Colon (tissue), 2 donors: ENCODE results near the gene ZRANB1.

Source experiments
- FAIRE-seq: peaks from 2 replicates; lab custom pipeline; 2012; peaks lifted over from hg19 to GRCh38; lab: Jason Lieb, UNC
- donor health status: control.
- donor health status: control.

Gene ZRANB1

GRCh38 chr10:125005312-125006187 lies 63.6 kb downstream of the ZRANB1 start:
- FAIRE-seq: no peak

GRCh38 chr10:125006188-125006680 lies 64.3 kb downstream of the ZRANB1 start:
- no peak for FAIRE-seq

- FAIRE-seq: no peak
Measured at GRCh38 chr10:125006921-125007426, 65.1 kb downstream of the ZRANB1 start.

GRCh38 chr10:125007436-125007835 lies 65.5 kb downstream of the ZRANB1 start:
- no peak for FAIRE-seq

GRCh38 chr10:125008689-125009638 lies 67.0 kb downstream of the ZRANB1 start:
- no peak for FAIRE-seq

GRCh38 chr10:125009661-125010161 lies 67.8 kb downstream of the ZRANB1 start:
- no peak for FAIRE-seq

- FAIRE-seq: no peak
Measured at GRCh38 chr10:125010362-125010761, 68.4 kb downstream of the ZRANB1 start.

- no peak for FAIRE-seq
Measured at GRCh38 chr10:125011171-125011925, 69.4 kb downstream of the ZRANB1 start.

- FAIRE-seq: no peak
Measured at GRCh38 chr10:125011926-125012705, 70.2 kb downstream of the ZRANB1 start.

GRCh38 chr10:125012851-125013528 lies 71.1 kb downstream of the ZRANB1 start:
- FAIRE-seq: no peak

GRCh38 chr10:125013529-125013872 lies 71.6 kb downstream of the ZRANB1 start:
- no peak for FAIRE-seq

- FAIRE-seq: no peak
Measured at GRCh38 chr10:125014086-125014830, 72.3 kb downstream of the ZRANB1 start.

- FAIRE-seq: no peak
Measured at GRCh38 chr10:125014836-125015355, 73.0 kb downstream of the ZRANB1 start.

GRCh38 chr10:125015356-125015944 lies 73.5 kb downstream of the ZRANB1 start:
- FAIRE-seq: no peak

GRCh38 chr10:125016123-125016522 lies 74.2 kb downstream of the ZRANB1 start:
- no peak for FAIRE-seq

- FAIRE-seq: no peak
Measured at GRCh38 chr10:125016611-125017202, 74.8 kb downstream of the ZRANB1 start.

- FAIRE-seq: no peak
Measured at GRCh38 chr10:125017547-125018298, 75.8 kb downstream of the ZRANB1 start.
